Stimulated activated CD8-positive, alpha-beta memory T cell treated with anti-CD3 and anti-CD28 coated beads, Interleukin-7, amount 100 ng/mL, for 48 hours (primary cell): ENCODE measurements around the gene PCNX3.
A peak's percentile ranks its signal among the peaks of the same experiment; 100 is the strongest.
"Not testable (repeated sequence)": the region's sequence is repeated elsewhere in the genome, so short reads cannot be mapped to it uniquely, and the experiment has no call there.

Experiments used
- DNase-seq, 2 donors: peaks; one replicate each; pipeline ENCODE4 v3.0.0-alpha.2; 2020; ENCODE audit warnings: low read depth in 1 of 2; ENCODE audit errors: extremely low read depth in 1 of 2

Gene PCNX3

DNA sequence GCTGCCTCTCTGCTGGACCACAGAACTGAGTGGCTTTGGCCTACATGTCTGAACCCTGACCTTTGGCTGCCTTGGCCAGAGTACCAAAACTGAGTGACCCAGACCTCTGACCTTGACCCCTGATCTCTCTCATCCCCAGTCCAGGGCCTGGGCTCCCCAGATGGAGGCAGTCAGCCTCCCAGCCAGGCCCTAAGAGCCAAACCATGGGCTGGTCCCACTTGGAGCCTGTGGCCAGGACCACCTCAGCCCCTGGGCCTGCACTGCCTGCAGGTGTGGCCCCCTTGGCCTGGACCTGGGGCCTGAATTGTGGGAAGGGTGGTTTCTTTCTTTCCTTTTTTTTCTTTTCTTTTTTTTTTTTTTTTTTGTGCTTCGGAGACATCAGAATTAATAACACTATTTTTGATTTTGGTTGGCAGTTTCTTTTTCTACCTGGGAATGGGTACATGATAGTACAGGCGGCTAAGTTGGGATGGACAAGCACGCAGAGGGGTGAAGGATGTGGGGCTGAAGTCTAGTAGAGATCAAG, 21.5 kb downstream of the PCNX3 start:
- no peak for DNase-seq

DNA sequence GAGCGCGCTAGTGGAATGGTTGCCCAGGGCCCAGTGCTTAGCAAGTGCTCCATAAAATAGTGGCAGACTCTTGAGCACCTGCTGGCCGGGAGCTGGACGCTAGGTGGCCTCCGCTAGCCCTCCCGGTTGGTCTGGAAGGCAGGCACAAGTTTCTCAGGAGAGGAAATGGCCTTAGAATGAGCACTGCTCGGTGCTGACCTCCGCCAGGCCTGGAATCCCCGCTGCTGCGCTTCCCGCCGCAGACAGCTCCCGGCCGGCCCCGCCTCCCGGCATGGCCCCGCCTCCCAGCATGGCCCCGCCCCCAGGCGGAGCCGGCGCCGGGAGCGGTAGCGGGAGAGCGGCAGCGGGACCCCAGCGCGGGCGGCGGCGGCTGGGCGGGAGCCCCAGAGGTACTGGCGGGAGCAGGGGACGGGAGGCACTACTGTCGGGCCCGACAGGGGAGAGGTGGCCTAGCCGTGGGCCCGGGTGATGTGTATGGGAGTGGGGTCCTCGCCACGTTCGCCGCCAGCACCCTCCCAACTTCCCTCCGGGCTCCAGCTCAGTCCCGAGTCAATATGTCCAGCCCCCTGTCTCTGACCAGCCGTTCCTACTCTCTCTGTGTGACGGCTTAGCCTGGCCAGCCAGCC, 22.3 kb downstream of the PCNX3 start, which contains the start of gene SIPA1:
Gene SIPA1, plus strand, starts transcription at position 308 of the 626 bp plus-strand sequence. CDS start 2,821 bp downstream, outside the sequence.
- DNase-seq: no peak

DNA sequence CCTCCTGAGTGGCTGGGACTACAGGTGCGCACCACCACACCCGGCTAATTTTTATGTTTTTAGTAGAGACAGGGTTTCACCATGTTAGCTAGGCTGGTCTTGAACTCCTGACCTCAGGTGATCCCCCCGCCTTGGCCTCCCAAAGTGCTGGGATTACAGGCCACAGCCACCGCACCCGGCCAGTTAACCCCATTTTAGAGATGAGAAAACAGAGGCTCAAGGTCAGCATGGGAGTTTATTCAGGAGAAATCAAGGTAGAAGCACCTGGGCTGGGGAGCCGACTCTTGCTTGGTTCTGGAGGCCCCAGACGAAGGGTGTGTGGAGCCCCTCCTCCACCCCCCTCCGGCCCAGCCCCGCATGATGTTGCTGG, 23.6 kb downstream of the PCNX3 start:
- DNase-seq: not testable (repeated sequence)

DNA sequence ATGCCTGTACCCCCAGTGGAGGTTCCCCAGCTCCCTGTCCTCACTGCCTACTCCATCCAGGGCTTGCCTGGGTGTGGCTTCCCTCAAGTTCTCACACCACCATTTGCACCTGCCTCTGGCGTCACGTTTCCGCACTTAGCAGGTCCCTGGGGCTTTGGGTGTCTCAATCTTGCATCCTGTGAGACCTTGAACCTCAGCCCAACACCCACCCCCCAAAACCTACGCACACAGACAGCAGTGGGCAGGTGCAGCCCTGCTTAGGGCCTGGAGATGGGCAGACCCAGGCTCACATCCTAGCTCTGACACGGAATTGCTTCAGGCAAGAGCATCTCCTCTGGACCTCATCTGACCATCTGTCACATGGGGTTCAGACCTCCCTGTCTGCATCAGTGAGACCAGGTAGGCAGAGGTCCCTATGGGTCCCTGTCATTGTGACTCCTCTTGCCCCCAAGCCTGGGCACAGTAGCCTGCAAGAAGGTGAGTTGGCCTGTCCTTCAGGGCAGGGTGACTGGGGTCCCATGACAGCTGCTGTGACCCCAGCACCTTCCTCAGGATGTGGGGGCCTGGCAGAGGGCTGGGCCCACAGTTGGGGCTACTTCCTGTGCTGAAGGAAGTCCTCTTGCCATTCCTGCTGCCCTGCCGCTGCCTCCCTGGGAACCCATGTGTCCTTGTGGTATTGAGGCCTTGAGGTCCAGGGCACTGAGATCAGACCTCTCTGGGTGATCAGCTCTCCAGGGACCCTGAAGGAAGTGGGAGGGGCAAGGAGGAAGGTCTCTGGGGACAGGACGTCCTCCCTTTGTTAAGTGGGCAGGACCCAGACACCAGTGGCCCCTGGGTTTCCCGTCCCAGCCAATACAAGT, 24.3 kb downstream of the PCNX3 start:
- DNase-seq: peak in 1 of 2 donors; percentile 53

DNA sequence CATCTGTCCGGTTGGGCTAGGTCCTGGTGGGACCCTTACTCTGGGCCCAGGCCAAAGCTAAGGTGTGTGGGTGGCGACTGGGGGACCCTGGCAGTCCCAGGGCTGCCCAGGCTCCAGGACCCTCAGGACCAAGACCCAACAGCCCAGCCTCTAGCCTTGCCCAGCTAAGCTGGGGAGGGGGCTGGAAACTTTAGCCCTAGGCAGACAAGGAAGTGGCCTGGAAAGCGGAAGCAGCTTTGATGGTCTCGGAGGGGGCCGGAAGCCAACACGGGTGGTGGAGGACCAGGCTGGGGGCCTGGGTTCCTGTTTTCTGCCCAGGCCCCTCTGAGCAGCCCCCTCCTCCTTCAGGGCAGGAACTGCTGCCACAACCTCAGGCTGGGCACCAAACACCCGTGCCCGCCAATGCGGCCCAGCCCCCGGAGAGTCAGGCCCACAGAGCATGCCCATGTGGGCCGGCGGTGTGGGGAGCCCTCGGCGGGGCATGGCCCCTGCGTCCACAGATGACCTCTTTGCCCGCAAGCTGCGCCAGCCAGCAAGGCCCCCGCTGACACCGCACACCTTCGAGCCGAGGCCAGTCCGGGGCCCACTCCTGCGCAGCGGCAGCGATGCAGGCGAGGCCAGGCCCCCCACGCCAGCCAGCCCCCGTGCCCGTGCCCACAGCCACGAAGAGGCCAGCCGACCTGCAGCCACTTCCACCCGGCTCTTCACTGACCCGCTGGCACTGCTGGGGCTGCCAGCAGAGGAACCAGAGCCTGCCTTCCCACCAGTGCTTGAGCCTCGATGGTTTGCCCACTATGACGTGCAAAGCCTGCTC, 25.1 kb downstream of the PCNX3 start:
- DNase-seq: no peak

DNA sequence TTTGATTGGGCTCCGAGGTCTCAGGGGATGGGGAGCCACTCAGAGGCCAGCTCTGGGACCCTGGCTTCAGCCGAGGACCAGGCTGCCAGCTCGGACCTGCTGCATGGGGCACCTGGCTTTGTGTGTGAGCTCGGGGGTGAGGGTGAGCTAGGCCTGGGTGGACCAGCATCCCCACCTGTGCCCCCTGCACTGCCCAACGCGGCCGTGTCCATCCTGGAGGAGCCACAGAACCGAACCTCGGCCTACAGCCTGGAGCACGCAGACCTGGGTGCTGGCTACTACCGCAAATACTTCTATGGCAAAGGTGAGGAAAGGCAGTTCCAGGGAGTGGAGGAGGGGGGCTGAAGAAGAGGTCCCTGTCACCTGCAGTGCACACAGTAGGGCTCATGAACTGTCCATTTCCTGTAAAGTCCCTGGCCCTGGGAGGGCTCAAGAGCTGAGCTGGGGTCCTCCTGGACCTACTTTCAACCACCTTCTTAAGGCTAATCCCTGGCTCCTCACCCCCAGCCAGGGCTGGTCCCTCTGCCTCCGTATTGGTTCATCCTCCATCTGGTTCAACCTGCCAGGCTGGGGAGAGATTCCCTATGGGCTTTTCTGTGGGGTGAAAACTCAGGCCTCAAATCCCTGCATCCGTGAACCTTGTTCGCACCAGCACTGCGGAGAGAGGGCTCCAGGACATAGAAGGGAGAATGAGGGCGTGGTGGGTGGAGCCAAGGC, 25.9 kb downstream of the PCNX3 start:
- no peak for DNase-seq

DNA sequence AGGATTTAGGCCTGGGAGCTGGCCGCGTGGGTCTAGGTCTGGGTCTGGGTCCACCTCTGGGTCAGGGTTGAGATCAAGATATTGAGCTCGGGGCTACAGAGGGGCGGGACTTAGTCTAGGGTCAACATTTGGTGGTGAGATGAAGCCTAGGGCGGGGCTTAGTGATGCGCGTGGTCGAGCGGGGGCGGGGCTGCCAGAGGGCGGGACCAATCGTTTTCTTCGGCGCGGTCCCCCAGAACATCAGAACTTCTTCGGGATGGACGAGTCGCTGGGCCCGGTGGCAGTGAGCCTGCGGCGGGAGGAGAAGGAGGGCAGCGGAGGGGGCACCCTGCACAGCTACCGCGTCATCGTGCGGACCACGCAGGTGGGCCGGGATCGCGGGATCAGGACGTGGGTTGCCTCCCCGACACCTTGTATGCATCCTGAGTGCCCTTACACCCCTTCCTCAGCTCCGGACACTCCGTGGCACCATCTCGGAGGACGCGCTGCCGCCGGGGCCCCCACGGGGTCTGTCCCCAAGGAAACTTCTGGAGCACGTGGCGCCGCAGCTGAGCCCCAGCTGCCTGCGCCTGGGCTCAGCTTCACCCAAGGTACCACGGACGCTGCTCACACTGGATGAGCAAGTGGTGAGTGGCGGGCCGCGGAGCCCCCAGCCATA, 26.6 kb downstream of the PCNX3 start:
- no peak for DNase-seq

DNA sequence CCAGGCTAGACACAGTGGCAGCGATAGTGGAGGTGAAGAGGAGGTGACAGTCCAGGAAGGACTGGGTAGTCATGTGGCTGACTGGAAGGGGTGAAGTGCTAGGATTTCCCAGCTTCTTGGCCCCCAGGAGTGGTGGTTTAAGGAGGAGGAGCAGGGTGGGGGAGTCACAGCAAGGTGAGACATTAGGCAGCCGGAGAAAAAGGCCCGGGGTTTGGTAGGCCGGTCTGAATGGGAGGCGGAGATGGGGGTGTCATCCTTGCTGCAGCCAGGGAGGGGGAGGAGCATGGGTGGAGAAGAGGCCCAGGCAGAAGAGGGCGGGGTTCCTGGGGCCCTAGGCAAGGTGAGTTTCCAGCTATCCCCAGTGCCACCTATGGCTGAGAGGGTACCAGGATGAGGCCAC, 28.4 kb downstream of the PCNX3 start:
- no peak for DNase-seq

DNA sequence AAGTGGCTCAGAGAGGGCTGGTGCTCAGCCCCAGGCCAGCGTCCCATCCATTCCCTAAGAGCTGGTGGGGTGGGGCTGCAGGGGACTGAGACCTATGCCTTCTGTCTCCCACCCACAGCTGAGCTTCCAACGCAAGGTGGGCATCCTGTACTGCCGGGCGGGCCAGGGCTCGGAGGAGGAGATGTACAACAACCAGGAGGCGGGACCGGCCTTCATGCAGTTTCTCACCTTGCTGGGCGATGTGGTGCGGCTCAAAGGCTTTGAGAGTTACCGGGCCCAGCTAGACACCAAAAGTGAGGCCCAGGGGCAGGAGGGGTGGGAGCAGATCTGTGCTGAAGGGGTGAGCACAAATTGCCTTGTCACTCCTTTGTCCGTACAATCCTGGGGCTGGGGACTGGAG, 29.3 kb downstream of the PCNX3 start:
- no peak for DNase-seq

DNA sequence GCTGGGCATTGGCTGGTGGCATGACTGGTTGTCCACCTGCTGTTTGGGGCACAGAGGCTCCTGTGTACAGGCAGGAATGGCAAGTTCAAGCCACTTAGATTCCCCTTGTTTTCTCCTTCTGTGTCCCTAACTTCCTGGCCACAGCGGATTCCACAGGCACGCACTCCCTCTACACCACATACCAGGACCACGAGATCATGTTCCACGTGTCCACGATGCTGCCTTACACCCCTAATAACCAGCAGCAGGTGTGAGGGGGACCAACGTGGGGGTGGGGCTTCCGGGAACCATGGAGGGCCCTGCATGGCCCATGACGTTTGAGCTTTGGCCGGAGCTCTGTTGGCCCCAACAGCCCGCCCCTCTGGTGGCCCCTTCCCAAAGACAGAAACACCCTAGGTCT, 30.1 kb downstream of the PCNX3 start:
- no peak for DNase-seq

DNA sequence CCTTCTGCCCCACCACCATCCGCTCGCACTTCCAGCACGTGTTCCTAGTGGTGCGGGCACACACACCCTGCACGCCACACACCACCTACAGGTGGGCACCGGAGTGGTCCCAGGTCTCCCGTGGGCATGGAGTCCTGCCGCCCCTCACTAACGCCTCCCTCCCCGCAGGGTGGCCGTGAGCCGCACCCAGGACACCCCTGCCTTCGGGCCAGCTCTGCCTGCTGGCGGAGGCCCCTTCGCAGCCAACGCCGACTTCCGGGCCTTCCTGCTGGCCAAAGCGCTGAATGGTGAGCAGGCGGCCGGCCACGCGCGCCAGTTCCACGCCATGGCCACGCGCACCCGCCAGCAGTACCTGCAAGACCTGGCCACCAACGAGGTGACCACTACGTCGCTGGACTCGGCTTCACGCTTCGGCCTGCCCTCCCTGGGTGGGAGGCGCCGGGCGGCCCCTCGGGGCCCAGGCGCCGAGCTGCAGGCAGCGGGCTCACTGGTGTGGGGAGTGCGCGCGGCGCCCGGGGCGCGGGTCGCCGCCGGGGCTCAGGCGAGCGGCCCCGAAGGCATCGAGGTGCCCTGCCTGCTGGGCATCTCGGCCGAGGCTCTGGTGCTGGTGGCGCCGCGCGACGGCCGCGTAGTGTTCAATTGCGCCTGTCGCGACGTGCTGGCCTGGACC, 30.8 kb downstream of the PCNX3 start:
- DNase-seq: no peak

DNA sequence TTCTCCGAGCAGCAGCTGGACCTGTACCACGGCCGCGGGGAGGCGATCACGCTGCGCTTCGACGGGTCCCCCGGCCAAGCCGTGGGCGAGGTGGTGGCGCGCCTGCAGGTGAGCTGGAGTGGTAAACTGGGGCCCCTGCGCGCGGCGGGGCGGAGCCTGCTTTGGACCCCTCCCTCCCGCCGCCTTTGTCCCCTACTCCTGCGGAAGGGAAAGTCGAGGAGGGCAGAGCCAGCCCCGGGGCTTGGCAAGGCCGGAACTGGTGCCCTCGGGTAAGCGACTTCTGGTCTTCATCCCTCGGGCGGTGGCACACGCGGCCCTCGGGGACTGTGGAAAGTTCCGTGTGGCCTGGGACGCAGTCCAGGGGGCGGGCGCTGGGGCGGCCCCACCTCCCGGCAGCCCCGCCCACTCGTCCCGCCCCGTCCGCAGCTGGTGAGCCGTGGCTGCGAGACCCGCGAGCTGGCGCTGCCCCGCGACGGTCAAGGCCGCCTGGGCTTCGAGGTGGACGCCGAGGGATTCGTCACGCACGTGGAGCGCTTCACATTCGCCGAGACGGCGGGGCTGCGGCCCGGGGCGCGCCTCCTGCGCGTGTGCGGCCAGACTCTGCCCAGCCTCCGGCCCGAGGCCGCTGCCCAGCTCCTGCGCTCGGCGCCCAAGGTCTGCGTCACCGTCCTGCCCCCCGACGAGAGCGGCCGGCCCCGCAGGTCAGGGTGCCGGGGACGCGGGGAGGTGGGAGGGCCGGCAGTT, 31.6 kb downstream of the PCNX3 start:
- no peak for DNase-seq

DNA sequence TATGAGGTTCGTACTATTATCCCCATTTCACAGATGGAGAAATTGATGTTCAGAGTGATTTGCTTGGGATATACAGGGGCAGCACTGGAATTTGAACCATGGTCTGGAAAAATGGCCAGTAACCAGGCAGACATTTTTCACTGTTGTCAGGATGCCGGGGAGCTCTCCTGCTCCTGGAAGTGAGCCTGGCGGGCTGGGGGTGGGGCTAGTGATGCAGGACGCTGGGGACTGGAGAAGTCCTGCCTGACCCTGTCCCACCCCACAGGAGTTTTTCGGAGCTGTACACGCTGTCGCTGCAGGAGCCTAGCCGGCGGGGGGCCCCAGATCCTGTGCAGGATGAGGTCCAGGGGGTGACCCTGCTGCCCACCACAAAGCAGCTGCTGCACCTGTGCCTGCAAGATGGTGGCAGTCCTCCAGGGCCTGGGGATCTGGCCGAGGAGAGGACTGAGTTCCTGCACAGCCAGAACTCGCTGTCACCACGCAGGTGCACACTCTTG, 33.5 kb downstream of the PCNX3 start:
- no peak for DNase-seq

DNA sequence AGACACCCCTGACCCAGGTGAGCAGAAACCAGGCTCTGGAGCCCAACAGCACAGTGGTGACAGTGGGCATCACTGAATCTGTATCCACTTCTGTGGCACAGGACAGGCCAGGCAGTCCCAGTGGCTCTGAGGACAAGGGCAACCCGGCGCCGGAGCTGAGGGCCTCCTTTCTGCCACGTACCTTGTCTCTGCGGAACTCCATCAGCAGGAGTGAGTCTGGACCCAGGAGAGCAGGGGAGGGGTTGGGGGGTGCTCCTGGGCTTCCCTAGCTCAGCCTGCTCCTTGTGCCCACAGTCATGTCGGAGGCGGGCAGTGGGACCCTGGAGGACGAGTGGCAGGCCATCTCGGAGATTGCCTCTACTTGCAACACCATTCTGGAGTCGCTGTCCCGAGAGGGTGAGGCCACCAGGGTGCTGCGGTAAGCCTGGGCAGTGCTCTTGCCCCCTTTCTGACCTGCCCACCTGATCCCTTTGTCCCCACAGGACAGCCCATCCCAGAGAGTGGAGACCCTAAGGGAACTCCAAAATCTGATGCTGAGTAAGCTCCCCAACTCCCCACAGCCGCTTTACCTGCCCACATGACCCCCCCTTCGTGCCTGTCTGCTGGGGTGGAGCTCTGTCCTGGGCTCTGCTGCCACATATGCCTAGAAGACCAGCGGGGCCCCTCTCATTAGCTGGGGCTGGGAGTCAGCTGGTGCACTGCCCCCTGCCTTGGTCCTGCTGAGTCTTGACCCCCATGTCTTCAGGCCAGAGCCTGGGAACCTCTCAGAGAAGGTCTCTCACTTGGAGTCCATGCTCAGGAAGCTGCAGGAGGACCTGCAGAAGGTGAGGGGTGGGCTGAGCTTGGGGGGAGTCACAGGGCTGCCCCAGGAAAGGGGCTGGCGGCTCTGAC, 34.3 kb downstream of the PCNX3 start:
- DNase-seq: no peak

DNA sequence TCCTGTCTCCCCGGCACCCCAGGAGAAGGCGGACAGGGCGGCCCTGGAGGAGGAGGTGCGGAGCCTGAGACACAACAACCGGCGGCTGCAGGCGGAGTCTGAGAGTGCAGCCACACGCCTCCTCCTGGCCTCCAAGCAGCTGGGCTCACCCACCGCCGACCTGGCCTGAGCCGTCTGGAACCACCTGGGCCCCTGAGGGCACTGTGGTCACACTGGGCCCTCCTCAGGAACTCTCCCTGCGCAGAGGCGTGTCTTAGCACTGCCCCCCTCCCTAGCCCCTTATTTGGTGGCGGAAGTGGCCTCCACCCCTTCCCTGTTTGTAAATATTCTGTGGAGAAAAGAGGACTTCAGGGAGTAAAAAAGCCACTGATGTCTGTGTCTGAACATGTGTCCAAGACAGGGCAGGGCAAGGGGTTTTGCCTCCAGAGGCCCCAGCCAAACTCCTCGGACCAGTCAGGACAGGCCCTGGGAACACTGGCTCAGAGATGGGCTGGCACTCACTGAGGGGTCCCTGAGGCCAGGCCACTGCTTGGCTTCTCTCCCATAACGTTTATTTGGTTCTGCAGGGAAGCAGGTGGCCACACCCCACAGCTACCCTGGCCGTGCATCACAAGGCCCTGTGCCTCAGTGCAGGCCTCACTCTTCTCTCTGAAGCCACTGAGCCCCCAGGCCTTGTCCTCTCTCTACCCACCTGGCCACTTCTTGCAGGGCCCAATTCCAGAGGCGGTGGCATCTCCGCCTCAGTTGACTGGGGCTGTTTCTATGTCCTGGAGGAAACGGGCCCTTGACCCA, 35.2 kb downstream of the PCNX3 start:
- DNase-seq: no peak

DNA sequence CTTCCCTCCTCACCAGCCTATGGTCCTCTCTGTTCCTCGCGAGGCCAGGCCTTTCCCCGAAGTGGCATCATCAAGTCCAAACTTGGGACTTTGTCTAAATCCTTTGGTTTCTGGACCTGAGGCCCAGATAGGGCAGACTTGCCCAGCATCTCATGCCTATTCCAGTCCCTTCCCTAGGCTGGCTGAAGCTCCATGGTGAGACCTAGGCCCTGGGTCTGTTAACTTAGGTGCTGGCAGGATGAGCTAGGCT, 35.7 kb downstream of the PCNX3 start:
- no peak for DNase-seq
